HG03565 (cell line): Measurements from ENCODE around the gene IFT43.

ENCODE experiments used
- ATAC-seq: cut with Tn5 transposase; IDR thresholded peaks from one replicate; pipeline ENCODE4 v1.9.1; 2021; ENCODE audit warnings: mild to moderate bottlenecking, moderate library complexity; ENCODE audit not compliant: unreplicated experiment

IFT43 gene

DNA sequence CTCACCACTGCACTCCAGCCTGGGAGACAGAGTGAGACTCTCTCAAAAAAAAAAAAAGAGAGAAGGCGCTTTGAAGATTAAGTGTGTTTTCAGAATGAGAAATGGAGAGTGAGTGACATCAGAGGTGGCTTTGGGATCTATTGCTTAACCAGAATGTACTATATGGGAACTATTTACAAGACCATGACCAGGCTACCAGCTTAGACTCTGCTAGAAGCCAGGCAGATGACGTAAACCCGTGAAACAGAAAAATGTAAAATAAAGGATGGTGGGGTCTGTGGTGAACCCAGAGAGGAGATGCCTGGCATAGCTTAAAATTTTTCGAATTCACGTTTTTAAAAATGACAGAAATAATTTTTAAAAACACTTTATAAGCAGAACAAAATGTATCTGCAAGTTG lies 82.0 kb downstream of the IFT43 start:
- ATAC-seq, result no peak

DNA sequence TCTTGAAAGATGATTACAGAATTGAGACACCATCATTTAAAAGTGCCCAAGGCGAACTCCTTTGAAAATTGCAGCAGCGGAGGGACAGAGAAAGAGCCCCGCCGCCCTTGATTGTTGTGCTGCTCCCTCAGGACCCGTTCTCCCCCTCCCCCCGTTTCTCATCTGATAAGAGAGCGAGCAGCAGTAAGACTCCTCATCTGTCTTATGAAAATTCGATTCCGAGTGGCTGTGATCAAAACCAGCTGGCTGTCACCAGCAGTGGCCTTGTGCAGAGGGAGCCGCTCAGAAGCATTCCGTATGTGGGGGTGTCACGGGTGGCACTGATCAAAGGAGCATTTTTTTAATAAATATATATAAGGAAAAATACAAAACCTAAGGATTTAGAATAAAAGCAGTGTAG lies 88.2 kb downstream of the IFT43 start:
- no peak for ATAC-seq

DNA sequence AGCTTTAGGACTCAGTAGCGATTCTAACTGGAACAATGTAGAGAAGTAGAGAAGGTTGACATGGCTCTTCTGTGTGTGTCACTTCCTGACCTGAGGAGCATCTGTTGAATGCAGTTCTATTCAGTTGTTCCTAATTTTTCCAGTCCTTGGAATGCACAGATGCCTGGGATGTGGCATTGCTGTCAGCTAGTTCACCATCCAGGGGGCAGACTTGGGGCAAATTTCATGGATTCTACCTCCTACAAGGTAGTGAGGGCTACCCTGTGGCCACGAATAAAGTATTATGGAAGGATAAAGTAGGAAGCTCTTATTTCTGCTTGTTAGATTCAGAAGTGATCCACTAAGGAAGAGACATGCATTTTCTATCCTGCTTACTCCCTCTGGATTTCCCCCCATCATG lies 91.8 kb downstream of the IFT43 start:
- no peak for ATAC-seq

DNA sequence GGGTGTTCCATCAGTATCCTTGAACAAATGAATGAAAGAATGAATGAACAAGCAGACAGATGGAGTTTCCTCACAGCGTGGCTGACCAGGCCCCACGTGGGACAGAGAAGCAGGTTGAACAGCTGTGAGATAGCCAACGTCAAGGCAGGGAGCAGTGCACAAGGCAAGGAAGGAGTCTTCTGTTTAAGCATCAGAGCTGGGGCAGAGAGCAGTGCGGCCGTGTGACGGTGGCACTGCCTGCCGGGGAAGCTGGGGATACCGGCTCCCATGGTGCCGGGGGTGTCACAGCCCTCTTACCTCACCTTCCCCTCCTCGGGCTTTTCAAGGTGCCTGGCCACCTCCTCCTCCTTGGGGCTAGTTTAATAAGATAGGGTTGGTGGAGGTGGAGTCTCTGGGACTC lies 92.9 kb downstream of the IFT43 start:
- no peak for ATAC-seq

DNA sequence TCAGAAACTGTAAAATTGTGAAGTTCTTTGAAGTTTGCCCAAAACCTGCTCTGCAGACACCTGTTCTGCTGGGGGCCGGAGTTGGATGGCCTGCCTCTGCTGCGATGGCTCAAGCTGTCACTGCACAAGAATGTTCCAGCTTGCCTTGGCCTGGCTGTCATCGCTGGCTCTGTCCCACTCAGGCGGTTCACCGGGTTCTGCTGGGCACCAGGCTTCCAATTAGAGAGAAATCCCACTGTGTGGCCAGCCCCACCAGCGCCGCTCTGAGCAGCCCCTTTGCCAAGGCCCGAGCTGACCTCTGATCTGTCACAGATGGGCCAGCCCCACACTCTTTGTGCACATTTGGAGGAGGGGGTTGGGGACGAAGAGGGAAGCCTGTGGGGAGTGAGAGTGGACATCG lies 94.5 kb downstream of the IFT43 start:
- no peak for ATAC-seq

DNA sequence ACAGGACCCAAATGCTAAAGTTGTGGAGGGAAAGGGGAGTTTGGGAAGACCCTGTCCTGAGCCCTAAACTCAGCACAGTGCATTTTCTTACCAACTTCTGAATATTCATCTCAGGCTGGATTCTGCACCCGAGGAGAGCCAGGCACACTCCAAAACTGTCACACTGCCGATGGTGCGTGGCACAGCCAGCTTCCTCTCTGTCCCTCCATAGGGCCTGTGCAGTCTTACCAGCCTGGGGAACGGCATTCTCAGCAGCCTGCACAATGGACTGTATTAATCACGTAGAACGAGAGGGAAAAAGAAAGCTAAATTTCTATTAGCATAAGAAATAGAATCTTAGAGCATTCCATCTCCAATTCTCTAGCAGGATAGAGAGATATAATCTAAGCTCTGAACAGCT lies 94.9 kb downstream of the IFT43 start:
- ATAC-seq, result no peak

DNA sequence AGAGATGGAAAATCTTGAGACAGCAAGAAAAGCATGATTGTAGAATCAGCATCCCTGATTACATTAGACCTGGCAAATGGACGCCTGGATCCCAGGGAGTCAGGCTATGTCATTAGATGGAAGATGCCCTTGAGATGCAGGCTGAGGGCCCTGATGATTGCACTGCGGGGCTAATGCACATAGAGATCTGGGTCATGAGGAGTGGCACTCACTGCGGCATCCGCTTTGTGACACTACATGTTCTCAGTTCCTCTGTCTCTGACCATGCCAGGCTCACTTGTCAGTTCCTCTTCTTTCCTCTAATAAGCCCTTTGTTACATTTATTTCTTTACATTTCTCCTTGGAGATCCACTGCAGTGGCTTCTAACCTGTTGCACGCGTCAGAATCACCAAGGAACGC lies 96.1 kb downstream of the IFT43 start:
- no peak for ATAC-seq

DNA sequence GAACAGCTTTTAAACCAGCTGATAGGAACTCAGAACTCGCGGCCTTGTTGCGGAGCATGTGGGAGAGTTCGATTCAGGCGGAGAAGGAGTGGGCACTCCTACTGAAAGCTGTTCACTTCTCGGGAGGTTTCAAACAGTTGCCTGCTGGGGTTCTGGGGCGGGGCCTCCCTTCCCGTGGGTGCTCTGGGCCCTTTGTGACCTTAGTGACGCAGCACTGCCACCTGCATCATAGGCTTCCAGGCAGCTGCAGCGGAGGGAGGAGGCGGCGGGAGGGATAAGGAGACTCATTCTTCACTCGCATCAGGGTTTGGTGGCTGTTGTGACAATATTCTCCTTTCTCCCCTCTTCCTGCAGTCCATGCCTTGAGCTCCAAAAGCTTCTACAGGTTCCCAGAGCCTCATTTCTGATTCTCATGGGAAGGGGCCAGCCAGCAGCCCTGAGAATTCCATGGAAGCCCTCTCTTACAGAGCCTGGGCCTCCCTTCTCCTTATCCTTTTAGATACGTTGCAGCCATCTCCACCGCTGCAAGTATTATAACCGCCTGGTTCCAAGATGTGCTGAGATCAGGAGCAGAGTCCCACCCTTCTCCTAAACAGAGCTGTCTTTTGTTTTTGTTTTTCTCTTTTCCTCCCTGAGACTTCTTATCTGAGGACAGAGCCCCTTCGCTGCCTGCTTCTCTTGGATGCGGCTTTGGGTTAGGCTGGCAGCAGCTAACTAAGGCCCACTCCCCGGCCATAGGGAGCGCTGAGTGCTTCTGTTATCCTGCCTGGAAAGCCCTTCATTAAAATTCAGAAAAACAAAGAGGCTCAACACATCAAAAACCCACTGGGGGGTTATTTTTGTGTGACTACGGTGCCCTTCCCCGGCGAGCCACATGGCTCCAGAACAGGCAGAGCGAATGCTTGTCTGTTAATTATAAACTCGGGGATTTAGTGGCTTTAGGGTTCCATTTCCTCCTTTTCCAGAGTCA lies 98.5 kb downstream of the IFT43 start:
- ATAC-seq, result no peak

DNA sequence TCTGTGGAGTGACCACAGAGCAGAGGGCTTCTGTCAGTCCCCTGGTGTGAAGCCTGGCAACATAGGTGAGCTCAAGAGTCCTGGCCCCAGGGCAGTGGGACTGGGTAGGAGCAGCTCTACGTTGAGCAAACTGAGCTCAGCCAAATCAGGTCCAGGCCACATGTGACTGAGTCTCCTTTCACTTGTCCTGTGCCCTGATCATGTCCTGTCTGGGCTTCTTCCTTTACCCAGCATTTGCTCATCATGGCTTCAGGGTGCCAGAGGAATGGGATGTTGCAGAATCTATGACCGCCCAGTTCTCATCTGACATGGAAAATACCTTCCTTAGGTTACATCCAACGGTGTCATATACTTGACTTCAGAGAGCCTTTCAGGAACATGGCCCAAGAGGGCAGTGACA lies 99.8 kb downstream of the IFT43 start:
- ATAC-seq, result no peak

DNA sequence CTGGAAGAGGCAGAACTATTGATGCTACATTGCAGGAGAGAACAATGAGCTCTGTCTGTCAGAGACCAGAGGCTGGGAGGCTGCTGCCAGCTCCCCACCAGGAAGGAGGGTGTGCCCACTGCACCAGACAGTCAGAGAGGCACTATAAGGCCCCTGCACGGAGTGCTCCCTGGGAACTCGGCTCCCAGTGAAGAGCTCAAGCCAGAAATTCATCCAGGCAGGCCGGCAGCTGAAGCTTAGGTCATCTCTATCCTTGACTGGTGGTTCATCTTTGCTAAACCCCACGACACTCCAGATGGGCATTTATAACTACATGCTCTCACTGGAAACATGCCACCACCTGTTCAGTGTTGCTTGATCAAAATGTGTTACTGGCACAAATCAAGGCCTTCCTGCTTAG lies 101.1 kb downstream of the IFT43 start:
- no peak for ATAC-seq

DNA sequence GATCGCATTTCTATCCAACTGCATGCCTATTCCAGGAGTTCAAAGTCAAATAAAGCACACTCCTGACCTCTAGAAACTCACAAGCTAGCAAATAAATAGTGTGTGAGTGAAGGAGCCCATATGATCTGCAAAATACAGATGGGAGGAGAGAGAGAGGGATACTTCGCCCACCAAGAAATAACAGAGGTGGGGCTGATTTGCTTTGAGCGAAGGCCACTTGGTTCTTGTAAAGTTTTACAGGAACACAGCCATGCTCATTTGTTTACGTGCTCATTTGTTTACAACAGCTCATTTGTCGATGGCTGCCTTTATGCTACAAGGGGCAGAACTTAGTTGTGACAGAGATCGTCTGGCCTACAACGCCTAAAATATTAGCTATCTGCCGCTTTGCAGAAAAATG lies 102.8 kb downstream of the IFT43 start:
- no peak for ATAC-seq

DNA sequence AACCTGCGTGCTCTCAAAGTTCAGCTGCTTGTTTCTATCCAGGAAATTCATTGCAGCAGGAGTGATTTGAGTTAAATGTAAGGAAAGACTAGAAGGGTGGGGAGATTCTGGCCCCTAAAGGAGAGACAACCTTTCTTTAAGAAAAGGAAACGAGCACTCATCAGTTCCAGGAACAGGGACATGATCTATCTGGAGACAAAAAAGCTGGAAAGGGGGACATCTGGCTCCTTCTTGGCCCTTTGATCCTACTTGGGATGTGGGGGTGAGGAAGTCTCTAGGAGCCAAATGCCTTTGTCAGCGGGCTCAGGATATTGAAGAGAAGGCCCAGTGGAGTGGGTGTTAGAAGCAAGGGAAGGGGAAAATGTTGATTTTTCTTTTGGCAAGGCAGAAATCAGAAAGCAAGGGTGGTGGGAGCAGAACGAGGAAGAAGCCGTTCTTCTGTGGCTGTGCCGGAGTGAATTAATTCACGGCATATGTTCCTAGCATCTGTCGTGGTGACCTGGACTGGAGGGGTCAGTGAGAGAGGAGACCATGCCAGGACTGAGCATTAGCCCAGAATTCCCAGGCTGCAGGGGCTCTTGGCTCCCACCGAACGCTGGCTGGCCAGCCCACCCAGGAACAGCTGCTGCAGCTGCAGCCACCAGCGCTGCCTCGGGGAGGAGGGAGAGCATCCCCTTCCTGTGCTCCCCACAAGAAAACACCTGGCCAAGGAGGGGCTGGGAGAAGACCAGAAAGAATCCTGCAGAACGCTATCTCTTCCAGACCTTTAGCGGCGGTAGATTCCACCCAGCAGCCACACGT lies 103.4 kb downstream of the IFT43 start:
- no peak for ATAC-seq

DNA sequence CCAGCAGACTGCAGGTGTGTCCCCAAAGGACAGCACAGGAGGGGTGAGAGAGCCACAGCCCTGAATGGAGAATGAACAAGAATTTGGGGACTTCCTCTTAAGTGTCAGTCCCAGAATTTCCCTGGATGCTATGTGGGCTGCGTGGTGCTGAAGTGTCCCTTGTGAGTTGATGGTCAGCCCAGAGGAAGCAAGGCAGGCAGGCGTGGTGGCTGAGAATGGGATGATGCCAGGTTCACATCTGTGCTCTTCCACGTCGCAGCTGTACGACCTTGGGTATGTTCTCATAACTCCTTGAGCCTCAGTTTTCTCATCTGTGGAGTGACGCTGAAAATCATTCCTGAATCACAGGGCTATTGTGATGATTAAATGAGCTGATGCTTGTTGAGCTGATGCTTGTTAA lies 104.0 kb downstream of the IFT43 start:
- ATAC-seq, result no peak

DNA sequence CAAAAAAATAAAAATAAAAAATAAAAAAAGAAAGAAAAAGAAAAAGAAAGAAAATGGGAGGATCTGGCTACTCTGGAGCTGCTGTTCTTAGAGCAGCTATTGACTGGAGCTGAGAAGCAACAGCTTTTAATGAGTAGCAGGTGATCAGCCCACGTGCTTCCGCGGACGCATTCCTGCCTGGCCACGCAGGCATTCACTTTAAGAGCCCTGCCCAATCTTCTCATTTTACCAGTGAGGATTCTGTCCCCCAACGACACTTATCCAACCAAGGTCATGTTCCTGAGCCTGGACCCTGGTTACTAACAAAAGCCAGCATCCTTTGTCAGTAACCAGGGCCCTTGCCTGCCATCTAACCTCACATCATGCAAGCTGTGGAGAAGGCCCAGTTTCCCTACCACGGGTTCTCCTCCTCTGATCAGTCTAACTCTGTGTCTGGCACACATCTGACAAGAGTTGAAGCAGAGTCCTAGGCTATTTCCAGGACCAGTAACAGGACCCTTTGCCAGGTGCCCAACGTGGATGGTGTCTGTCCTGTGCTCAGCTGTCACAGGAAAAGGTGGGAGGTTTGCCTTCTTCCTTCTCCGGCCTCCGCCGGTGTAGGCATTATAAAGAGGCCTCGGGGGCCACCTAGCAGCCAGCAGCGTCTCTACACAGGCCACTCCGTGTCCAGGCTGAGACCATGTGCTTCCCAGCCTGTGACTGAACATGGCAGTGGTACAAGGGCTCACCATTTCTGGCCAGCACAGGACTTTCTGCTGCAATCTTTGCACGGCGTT lies 105.2 kb downstream of the IFT43 start:
- ATAC-seq, result no peak

DNA sequence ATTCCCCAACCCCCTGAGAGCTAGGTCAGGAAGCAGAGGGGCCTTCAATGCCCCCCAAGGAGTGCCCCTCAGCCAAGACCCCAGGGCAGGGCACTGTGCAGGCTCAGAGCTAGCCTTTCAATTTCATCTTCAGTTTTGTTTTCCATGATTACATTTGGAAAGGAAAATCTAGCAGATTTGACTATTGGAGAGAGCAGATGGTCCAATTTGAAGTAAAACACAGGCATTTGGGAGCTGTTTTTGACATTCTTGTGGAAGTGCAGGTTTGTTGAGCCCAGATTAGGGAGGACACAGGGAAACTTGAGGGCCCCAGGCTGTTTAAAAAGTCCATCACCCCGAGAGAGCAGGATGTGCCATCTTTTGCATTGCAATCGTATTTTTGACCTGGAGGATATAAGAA lies 107.5 kb downstream of the IFT43 start:
- no peak for ATAC-seq

DNA sequence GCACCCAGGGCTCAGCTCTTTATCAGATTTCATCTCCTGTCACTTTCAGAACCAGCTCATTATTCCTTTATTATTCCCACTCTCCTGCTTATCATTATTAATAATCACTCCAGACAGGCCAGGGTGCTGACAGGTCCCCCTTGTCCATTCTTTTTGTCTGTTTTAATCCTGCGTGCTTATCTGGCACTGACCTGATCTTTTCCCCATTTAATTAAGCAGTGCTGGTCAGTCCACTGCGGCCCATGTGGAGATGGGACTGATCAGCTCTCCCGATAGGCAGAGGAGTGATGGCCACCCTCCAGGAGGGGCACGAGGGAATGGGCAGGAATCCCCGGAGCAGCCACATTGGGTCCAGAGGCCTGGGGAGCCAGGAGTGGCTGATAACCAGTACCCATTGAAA lies 110.7 kb downstream of the IFT43 start:
- no peak for ATAC-seq

DNA sequence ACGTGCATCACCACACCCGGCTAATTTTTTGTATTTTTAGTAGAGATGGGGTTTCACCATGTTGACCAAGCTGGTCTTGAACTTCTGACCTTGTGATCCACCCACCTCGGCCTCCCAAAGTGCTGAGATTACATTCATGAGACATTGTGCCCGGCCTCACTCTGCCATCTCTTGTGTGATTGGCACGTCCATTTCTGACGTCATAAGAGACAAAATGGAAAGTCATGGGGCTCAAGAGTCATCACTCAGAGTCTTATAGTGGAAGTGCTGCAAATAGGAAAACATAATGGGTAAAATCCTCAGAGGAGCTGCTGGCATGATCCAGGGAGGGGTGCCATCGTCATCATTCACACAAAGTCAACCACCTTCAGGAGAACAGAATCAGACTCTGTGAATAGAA lies 112.0 kb downstream of the IFT43 start:
- no peak for ATAC-seq

DNA sequence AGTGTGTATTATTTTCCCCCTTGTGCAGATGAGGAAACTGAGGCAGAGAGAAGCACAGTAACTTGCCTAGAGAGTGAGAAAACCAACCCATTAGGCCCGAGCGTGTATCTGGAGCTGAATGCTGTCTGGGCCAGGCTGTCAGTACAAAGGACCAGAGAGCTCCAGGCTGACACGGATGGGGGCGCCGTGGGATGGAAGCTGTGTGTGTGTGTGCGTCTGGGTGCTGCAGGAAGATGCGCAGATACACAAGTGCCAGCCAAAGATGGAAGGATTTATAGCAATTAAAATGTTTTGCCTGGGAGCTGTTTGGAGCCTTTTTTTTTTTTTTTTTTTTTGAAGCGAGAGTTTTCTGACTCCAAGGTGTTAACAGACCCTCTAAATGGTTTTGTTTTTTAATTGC lies 112.5 kb downstream of the IFT43 start:
- ATAC-seq, result no peak

DNA sequence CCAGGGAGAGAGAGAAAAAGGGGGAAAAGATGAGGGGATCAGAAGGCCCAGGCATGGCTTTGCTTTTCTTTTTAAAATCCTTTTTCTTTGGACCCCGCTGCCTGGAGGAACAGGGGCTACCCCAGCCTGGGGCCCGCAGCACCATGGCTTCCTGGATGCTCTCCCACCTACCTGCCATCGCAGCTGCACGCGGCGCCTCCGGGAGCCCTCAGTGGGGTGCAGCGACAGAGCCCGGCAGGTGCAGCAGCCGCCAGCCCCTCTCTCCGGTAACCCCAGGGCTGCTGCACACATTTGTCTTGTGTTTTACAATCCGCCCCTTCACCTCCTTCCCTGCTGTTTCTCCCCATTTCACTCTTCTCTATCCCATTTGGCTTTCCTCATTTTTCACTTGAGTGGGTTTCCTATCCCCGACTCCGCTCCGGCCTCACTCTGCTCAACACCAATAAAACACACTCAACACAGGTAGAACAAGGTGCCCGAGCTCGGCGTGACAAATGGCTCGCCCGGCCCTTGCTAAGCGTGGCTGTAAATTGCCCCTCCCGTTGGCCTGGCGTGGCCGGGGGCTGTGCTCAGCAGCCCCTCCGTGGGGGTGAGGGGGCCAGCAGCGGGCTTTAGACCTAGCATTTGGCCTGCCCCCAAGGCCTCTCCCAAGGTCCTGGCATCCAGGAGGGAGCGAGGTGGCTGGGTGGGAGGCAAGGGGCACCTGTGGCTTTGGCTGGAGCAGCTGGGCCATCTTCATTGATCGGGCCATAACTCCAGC lies 113.5 kb downstream of the IFT43 start:
- ATAC-seq, result no peak

DNA sequence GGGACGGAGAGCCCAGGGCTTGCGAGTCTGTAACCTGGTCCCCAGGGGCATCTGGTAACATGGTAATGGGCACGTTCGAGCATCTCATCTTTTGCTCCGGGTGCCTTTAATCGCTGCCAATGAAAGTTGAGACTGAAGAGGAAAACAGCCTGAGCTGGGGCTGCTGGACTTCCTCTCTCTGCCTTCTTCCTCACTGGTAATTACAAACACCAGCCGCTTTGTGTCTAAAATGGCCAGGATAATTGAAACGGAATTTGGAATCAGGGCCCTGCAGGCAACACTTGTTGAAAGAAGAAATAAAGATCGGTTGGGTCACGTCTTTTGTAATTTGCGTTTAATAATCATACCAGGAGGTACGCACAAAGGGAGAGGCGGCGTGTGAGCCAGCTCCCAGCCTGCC lies 114.7 kb downstream of the IFT43 start:
- ATAC-seq, result no peak
